Measurements from ENCODE around the gene SH2D4B.

DNA sequence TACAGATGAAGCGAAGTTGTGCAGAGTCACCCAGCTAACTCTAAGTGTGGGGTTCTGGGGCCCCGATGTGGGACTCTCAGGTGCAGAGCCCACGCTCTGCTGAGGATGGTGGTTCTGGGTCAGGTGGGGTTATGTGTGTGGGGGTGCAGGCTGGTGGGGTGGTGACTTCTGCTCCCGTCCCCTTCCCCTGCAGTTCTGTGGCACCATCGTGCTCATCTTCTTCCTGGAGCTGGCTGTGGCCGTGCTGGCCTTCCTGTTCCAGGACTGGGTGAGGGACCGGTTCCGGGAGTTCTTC, 28.6 kb upstream of the SH2D4B start:
- TF ChIP-seq, protein P1, sequence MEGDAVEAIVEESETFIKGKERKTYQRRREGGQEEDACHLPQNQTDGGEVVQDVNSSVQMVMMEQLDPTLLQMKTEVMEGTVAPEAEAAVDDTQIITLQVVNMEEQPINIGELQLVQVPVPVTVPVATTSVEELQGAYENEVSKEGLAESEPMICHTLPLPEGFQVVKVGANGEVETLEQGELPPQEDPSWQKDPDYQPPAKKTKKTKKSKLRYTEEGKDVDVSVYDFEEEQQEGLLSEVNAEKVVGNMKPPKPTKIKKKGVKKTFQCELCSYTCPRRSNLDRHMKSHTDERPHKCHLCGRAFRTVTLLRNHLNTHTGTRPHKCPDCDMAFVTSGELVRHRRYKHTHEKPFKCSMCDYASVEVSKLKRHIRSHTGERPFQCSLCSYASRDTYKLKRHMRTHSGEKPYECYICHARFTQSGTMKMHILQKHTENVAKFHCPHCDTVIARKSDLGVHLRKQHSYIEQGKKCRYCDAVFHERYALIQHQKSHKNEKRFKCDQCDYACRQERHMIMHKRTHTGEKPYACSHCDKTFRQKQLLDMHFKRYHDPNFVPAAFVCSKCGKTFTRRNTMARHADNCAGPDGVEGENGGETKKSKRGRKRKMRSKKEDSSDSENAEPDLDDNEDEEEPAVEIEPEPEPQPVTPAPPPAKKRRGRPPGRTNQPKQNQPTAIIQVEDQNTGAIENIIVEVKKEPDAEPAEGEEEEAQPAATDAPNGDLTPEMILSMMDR (IDR thresholded peaks at IDR 0.05) = no peak
- TF ChIP-seq POLR2A (IDR thresholded peaks at IDR 0.05) (no peak), EP300 (IDR thresholded peaks at IDR 0.05) (no peak)

Data from tibial nerve (tissue), 4 donors.